H9 (cell line): Measurements from ENCODE around the gene DOCK11. TPM values are rescaled to one million over a fixed set of nuclear protein-coding genes. Genes with fewer than 3 reads are reported as not detected.

Source experiments
- DNase-seq: peaks from one replicate; pipeline ENCODE4 v3.0.0-alpha.2; 2017
- H2AFZ ChIP-seq: one replicate; pipeline ENCODE4 v1.6.1; 2013; ENCODE audit warnings: mild to moderate bottlenecking, low read length, control low read depth, moderate library complexity
- H2AK5ac ChIP-seq: 2 replicates; pipeline ENCODE4 v1.6.1; 2013; ENCODE audit warnings: low read length, control low read depth, mixed read lengths; ENCODE audit not compliant: insufficient read length
- H2BK120ac ChIP-seq: one replicate; pipeline ENCODE4 v1.6.1; 2013; ENCODE audit warnings: low read depth, mild to moderate bottlenecking, low read length, control low read depth, inconsistent platforms; ENCODE audit not compliant: poor library complexity, severe bottlenecking
- H2BK12ac ChIP-seq: 2 replicates; pipeline ENCODE4 v1.6.1; 2013; ENCODE audit warnings: low read length, control low read depth, mixed read lengths, low read depth; ENCODE audit not compliant: insufficient read length
- H2BK15ac ChIP-seq: 2 replicates; pipeline ENCODE4 v1.6.1; 2013; ENCODE audit warnings: low read depth, low read length, control low read depth
- H2BK20ac ChIP-seq: one replicate; pipeline ENCODE4 v1.6.1; 2013; ENCODE audit warnings: low read depth, mild to moderate bottlenecking, low read length, control low read depth, inconsistent platforms; ENCODE audit not compliant: poor library complexity, severe bottlenecking
- H2BK5ac ChIP-seq: 2 replicates; pipeline ENCODE4 v1.6.1; 2013; ENCODE audit warnings: low read length, control low read depth, mixed read lengths; ENCODE audit not compliant: insufficient read length
- H3K14ac ChIP-seq: 2 replicates; pipeline ENCODE4 v1.6.1; 2013; ENCODE audit warnings: low read length, control low read depth; ENCODE audit not compliant: insufficient read depth
- H3K18ac ChIP-seq: 2 replicates; pipeline ENCODE4 v1.6.1; 2013; ENCODE audit warnings: low read depth, mild to moderate bottlenecking, mixed read lengths, low read length, control low read depth; ENCODE audit not compliant: insufficient read length
- H3K23ac ChIP-seq: 2 replicates; pipeline ENCODE4 v1.6.1; 2013; ENCODE audit warnings: low read length, control low read depth, mixed read lengths, low read depth; ENCODE audit not compliant: insufficient read length
- H3K23me2 ChIP-seq: 2 replicates; pipeline ENCODE4 v1.6.1; 2013; ENCODE audit warnings: low read depth, mild to moderate bottlenecking, mixed read lengths, low read length, control low read depth; ENCODE audit not compliant: insufficient read length, poor library complexity, severe bottlenecking
- H3K27ac ChIP-seq: 2 replicates; pipeline ENCODE4 v1.5.1; 2013; ENCODE audit warnings: low read length, control low read depth, mixed read lengths, low read depth; ENCODE audit not compliant: insufficient read length
- H3K27me3 ChIP-seq: 2 replicates; pipeline ENCODE4 v1.6.1; 2013; ENCODE audit warnings: low read length, control low read depth, inconsistent platforms; ENCODE audit not compliant: insufficient read depth
- H3K4ac ChIP-seq: 2 replicates; pipeline ENCODE4 v1.6.1; 2013; ENCODE audit warnings: low read depth, mild to moderate bottlenecking, control low read depth, inconsistent platforms, low read length, moderate library complexity
- H3K4me1 ChIP-seq: 2 replicates; pipeline ENCODE4 v1.6.1; 2013; ENCODE audit warnings: low read length, control low read depth, inconsistent platforms; ENCODE audit not compliant: insufficient read depth
- H3K4me2 ChIP-seq: 2 replicates; pipeline ENCODE4 v1.6.1; 2013; ENCODE audit warnings: low read length, control low read depth, mixed read lengths; ENCODE audit not compliant: insufficient read length, insufficient read depth
- H3K56ac ChIP-seq: 2 replicates; pipeline ENCODE4 v1.6.1; 2013; ENCODE audit warnings: low read depth, mild to moderate bottlenecking, mixed read lengths, low read length, control low read depth; ENCODE audit not compliant: insufficient read length
- H3K79me1 ChIP-seq: 2 replicates; pipeline ENCODE4 v1.6.1; 2013; ENCODE audit warnings: low read depth, mild to moderate bottlenecking, moderate library complexity, low read length, control low read depth, inconsistent platforms; ENCODE audit not compliant: insufficient read depth, poor library complexity, severe bottlenecking
- H3K79me2 ChIP-seq: 2 replicates; pipeline ENCODE4 v1.6.1; 2013; ENCODE audit warnings: low read length, control low read depth, inconsistent platforms; ENCODE audit not compliant: insufficient read depth
- H3K9ac ChIP-seq: 2 replicates; pipeline ENCODE4 v1.6.1; 2013; ENCODE audit warnings: low read length, control low read depth, mixed read lengths; ENCODE audit not compliant: insufficient read length; ENCODE audit errors: extremely low read depth
- H3K9me3 ChIP-seq: one replicate; pipeline ENCODE4 v1.6.1; 2013; ENCODE audit warnings: low read depth, low read length, inconsistent platforms; ENCODE audit not compliant: control insufficient read depth
- H3T11ph ChIP-seq: one replicate; pipeline ENCODE4 v1.6.1; 2013; ENCODE audit warnings: mild to moderate bottlenecking, low read length, control low read depth, inconsistent platforms
- H4K20me1 ChIP-seq: one replicate; pipeline ENCODE4 v1.6.1; 2013; ENCODE audit not compliant: control insufficient read depth, insufficient read length, insufficient read depth
- H4K5ac ChIP-seq: 2 replicates; pipeline ENCODE4 v1.6.1; 2013; ENCODE audit warnings: low read depth, mild to moderate bottlenecking, mixed read lengths, low read length, control low read depth; ENCODE audit not compliant: insufficient read length
- H4K8ac ChIP-seq: replicated peaks from 2 replicates; pipeline ENCODE4 v1.6.1; 2013; ENCODE audit warnings: low read length, control low read depth, mixed read lengths, low read depth; ENCODE audit not compliant: insufficient read length
- H4K91ac ChIP-seq: 2 replicates; pipeline ENCODE4 v1.6.1; 2013; ENCODE audit warnings: low read depth, mild to moderate bottlenecking, moderate library complexity, mixed read lengths, low read length, control low read depth; ENCODE audit not compliant: insufficient read length
- H3K27ac Mint-ChIP-seq, 3 experiments: 2 replicates in 2 of 3; 3 replicates in 1 of 3; pipeline ENCODE4 v1.8.0; 2020 to 2021; ENCODE audit warnings: mixed read lengths in 3 of 3, mild to moderate bottlenecking in 1 of 3, moderate library complexity in 1 of 3
- H3K27me3 Mint-ChIP-seq: 2 replicates; pipeline ENCODE4 v1.8.0; 2021; ENCODE audit warnings: low read depth, mild to moderate bottlenecking, moderate library complexity, mixed read lengths
- H3K36me3 Mint-ChIP-seq, 3 experiments: 2 replicates in 2 of 3; 3 replicates in 1 of 3; pipeline ENCODE4 v1.8.0; 2020 to 2021; ENCODE audit warnings: low read depth in 3 of 3, mixed read lengths in 3 of 3; ENCODE audit not compliant: insufficient read depth in 1 of 3
- H3K4me1 Mint-ChIP-seq, 2 experiments: 2 replicates each; pipeline ENCODE4 v1.8.0; 2020; ENCODE audit warnings: mixed read lengths in 2 of 2
- H3K4me3 Mint-ChIP-seq, 2 experiments: 2 replicates in 1 of 2; 3 replicates in 1 of 2; pipeline ENCODE4 v1.8.0; 2020 to 2021; ENCODE audit warnings: mild to moderate bottlenecking in 2 of 2, mixed read lengths in 2 of 2, moderate library complexity in 1 of 2
- H3K9me3 Mint-ChIP-seq, 2 experiments: 2 replicates in 1 of 2; 3 replicates in 1 of 2; pipeline ENCODE4 v1.8.0; 2020; ENCODE audit warnings: mild to moderate bottlenecking in 2 of 2, mixed read lengths in 2 of 2, moderate library complexity in 1 of 2
- whole genome bisulfite sequencing: extraction: QIAGEN DNeasy Blood & Tissue Kit; methylation state at CpG from one replicate; pipeline ENCODE4 v1.1.7; 2013; ENCODE audit warnings: missing lambda C conversion rate, low lambda C conversion rate, mixed read lengths; ENCODE audit not compliant: insufficient read length; ENCODE audit errors: extremely low coverage; 5-methylcytosine and 5-hydroxymethylcytosine counted together
- total RNA-seq: library from RNA; stranded (reverse); gene quantifications from 2 replicates; pipeline ENCODE4 v1.2.1, GENCODE V29; 2021
- TF ChIP-seq, protein P1 (sequence below): fragments of 200-600 bp; sonication (generic); conservative IDR thresholded peaks from 3 replicates; pipeline ENCODE4 v1.8.0; 2021; ENCODE audit warnings: antibody characterized with exemption, mild to moderate bottlenecking

Gene DOCK11
- total RNA-seq, 1 experiment from 2014 or later, result 6.2 TPM

DNA sequence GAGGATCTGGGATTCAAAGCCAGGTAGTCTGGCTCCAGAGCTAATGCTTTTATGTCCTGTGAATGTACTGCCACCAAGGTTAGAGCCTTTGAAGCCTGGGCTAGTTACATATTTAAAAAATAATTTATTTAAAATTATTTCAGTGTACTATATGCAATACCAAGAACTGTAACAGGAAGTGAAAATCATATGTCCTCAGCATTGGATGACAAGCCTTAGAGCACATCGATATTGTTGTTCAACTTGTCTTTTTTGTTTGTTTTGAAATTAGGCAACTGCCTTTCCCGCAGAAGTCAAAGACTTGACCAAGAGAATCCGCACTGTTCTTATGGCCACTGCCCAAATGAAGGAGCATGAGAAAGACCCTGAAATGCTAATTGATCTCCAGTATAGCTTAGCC is 158.7 kb downstream of the DOCK11 start:
- H3K4me3 Mint-ChIP-seq, result no peak overlapping the region
- H3K9me3 Mint-ChIP-seq, result peaks cover 0 to 42% of the 10 kb centered on the region in 2 experiments; a peak in 3 of 5 replicates
- Histone ChIP-seq H2AFZ (no peak overlapping the region), H3K4me2 (no peak overlapping the region), H2AK5ac (no peak overlapping the region), H2BK15ac (no peak overlapping the region), H4K20me1 (no peaks in the 10 kb centered on the region), H3T11ph (no peak overlapping the region), H4K91ac (no peak overlapping the region), H3K23ac (no peak overlapping the region), H3K79me1 (no peaks in the 10 kb centered on the region), H3K79me2 (no peaks in the 10 kb centered on the region), H3K23me2 (no peaks in the 10 kb centered on the region), H3K4ac (no peak overlapping the region), H3K14ac (no peak overlapping the region), H4K8ac (no peak overlapping the region), H3K18ac (no peak overlapping the region), H3K56ac (no peak overlapping the region), H2BK20ac (no peak overlapping the region), H4K5ac (no peak overlapping the region), H3K27me3 (no peaks in the 10 kb centered on the region), H2BK120ac (no peak overlapping the region), H2BK12ac (no peak overlapping the region), H3K4me1 (no peaks in the 10 kb centered on the region), H3K9ac (no peak overlapping the region), H3K9me3 (peaks cover 15% of the 10 kb centered on the region), H3K27ac (no peak overlapping the region), H2BK5ac (no peak overlapping the region)
- TF ChIP-seq, protein P1, sequence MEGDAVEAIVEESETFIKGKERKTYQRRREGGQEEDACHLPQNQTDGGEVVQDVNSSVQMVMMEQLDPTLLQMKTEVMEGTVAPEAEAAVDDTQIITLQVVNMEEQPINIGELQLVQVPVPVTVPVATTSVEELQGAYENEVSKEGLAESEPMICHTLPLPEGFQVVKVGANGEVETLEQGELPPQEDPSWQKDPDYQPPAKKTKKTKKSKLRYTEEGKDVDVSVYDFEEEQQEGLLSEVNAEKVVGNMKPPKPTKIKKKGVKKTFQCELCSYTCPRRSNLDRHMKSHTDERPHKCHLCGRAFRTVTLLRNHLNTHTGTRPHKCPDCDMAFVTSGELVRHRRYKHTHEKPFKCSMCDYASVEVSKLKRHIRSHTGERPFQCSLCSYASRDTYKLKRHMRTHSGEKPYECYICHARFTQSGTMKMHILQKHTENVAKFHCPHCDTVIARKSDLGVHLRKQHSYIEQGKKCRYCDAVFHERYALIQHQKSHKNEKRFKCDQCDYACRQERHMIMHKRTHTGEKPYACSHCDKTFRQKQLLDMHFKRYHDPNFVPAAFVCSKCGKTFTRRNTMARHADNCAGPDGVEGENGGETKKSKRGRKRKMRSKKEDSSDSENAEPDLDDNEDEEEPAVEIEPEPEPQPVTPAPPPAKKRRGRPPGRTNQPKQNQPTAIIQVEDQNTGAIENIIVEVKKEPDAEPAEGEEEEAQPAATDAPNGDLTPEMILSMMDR, result no peak
- peaks cover 0 to 4% (median 2%) of the 10 kb centered on the region in 3 experiments; a peak in 3 of 7 replicates for H3K36me3 Mint-ChIP-seq
- no peak overlapping the region for H3K27ac Mint-ChIP-seq
- no CpG with 5 or more reads among the region's 3 CpGs for WGBS
- H3K4me1 Mint-ChIP-seq, result no peaks in the 10 kb centered on the region
- no peak for DNase-seq
- H3K27me3 Mint-ChIP-seq, result no peaks in the 10 kb centered on the region
